HEK293 (cell line): Measurements from ENCODE around the gene SRRD.

Experiments used
- CTCF ChIA-PET: fragments of 350-600 bp; formaldehyde crosslinking; extraction: SDS; loops from one replicate; lab custom pipeline; 2021; ENCODE audit warnings: antibody characterized with exemption; lab: Yijun Ruan, JAX
- POLR2A ChIA-PET: fragments of 300-600 bp; formaldehyde crosslinking; extraction: SDS; loops from one replicate; lab custom pipeline; 2020; ENCODE audit warnings: antibody characterized with exemption, inconsistent platforms; lab: Yijun Ruan, JAX
- H3K27ac ChIP-seq: fragments of 200-500 bp; sonication (Bioruptor generic); 2 replicates; pipeline ENCODE4 v1.5.1; 2014; ENCODE audit warnings: low read depth, low read length, control low read depth, inconsistent platforms; ENCODE audit errors: extremely low read depth
- H3K36me3 ChIP-seq, 2 experiments: fragments of 200-500 bp in 1 of 2; sonication (Bioruptor generic) in 1 of 2; 1 replicate in 1 of 2; 2 replicates in 1 of 2; pipeline ENCODE4 v1.5.1; 2014 to 2017; ENCODE audit warnings: inconsistent platforms in 2 of 2, low read length in 2 of 2; ENCODE audit not compliant: control insufficient read depth in 2 of 2, insufficient read depth in 1 of 2
- H3K4me1 ChIP-seq: fragments of 200-500 bp; sonication (Bioruptor generic); 2 replicates; pipeline ENCODE4 v1.5.1; 2014; ENCODE audit warnings: mild to moderate bottlenecking, low read length, inconsistent platforms; ENCODE audit not compliant: control insufficient read depth, insufficient read depth
- H3K4me3 ChIP-seq: 2 replicates; pipeline ENCODE4 v1.5.1; 2011; ENCODE audit warnings: low read depth, mild to moderate bottlenecking, control low read depth, low read length, moderate library complexity
- H3K9me3 ChIP-seq: fragments of 200-500 bp; sonication (Bioruptor generic); 2 replicates; pipeline ENCODE4 v1.5.1; 2014; ENCODE audit warnings: low read depth, low read length, inconsistent platforms; ENCODE audit not compliant: control insufficient read depth, insufficient read depth
- GLIS2 ChIP-seq: fragments of 450-650 bp; formaldehyde crosslinking; IDR thresholded peaks from 2 replicates; pipeline ENCODE4 v1.5.1; 2016; ENCODE audit warnings: missing biosample characterization, missing genetic modification characterization
- IKZF3 ChIP-seq: fragments of 450-650 bp; IDR thresholded peaks from 2 replicates; pipeline ENCODE4 v1.5.0; 2018; ENCODE audit warnings: missing biosample characterization, mild to moderate bottlenecking, missing genetic modification characterization, moderate library complexity
- KLF10 ChIP-seq: fragments of 450-650 bp; IDR thresholded peaks from 2 replicates; pipeline ENCODE4 v1.5.1; 2018; ENCODE audit warnings: missing biosample characterization, mild to moderate bottlenecking, missing genetic modification characterization
- KLF9 ChIP-seq: fragments of 450-650 bp; formaldehyde crosslinking; IDR thresholded peaks from 2 replicates; pipeline ENCODE4 v1.5.1; 2016; ENCODE audit warnings: missing biosample characterization, missing genetic modification characterization, low read depth
- OVOL3 ChIP-seq: fragments of 450-650 bp; formaldehyde crosslinking; IDR thresholded peaks from 2 replicates; pipeline ENCODE4 v1.5.1; 2016; ENCODE audit warnings: missing biosample characterization, missing genetic modification characterization
- ZNF121 ChIP-seq: fragments of 450-650 bp; formaldehyde crosslinking; IDR thresholded peaks from 2 replicates; pipeline ENCODE4 v1.5.1; 2016; ENCODE audit warnings: missing biosample characterization, missing genetic modification characterization
- ZNF132 ChIP-seq: fragments of 450-650 bp; formaldehyde crosslinking; IDR thresholded peaks from 2 replicates; pipeline ENCODE4 v1.5.1; 2017; ENCODE audit warnings: missing biosample characterization, missing genetic modification characterization, borderline replicate concordance
- ZNF16 ChIP-seq: fragments of 450-650 bp; formaldehyde crosslinking; IDR thresholded peaks from 2 replicates; pipeline ENCODE4 v1.5.1; 2016; ENCODE audit warnings: low read depth, missing biosample characterization, missing genetic modification characterization
- ZNF2 ChIP-seq: fragments of 450-650 bp; formaldehyde crosslinking; IDR thresholded peaks from 2 replicates; pipeline ENCODE4 v1.5.1; 2016; ENCODE audit warnings: missing biosample characterization, missing genetic modification characterization
- ZNF341 ChIP-seq: fragments of 450-650 bp; formaldehyde crosslinking; IDR thresholded peaks from 2 replicates; pipeline ENCODE4; 2016; ENCODE audit warnings: low read depth, missing biosample characterization, missing genetic modification characterization
- ZNF350 ChIP-seq: fragments of 450-650 bp; formaldehyde crosslinking; IDR thresholded peaks from 2 replicates; pipeline ENCODE4 v1.5.0; 2017; ENCODE audit warnings: missing biosample characterization, mild to moderate bottlenecking, missing genetic modification characterization
- ZNF433 ChIP-seq: fragments of 450-650 bp; formaldehyde crosslinking; IDR thresholded peaks from 2 replicates; pipeline ENCODE4 v1.5.1; 2016; ENCODE audit warnings: missing biosample characterization, missing genetic modification characterization, low read depth
- ZNF658 ChIP-seq: fragments of 450-650 bp; formaldehyde crosslinking; IDR thresholded peaks from 2 replicates; pipeline ENCODE4; 2016; ENCODE audit warnings: missing biosample characterization, missing genetic modification characterization
- ZNF791 ChIP-seq: fragments of 450-650 bp; formaldehyde crosslinking; IDR thresholded peaks from 2 replicates; pipeline ENCODE4 v1.5.1; 2016; ENCODE audit warnings: missing biosample characterization, missing genetic modification characterization
- ZSCAN16 ChIP-seq: fragments of 450-650 bp; formaldehyde crosslinking; IDR thresholded peaks from 2 replicates; pipeline ENCODE4 v1.5.1; 2016; ENCODE audit warnings: missing biosample characterization, missing genetic modification characterization
- TF ChIP-seq, protein P1 (sequence below): fragments of 450-650 bp; formaldehyde crosslinking; IDR thresholded peaks from 2 replicates; pipeline ENCODE4 v1.5.1; 2016; ENCODE audit warnings: missing biosample characterization, missing genetic modification characterization
- TF ChIP-seq, protein P2 (sequence below): fragments of 450-650 bp; formaldehyde crosslinking; IDR thresholded peaks from 2 replicates; pipeline ENCODE4 v1.5.0; 2017; ENCODE audit warnings: missing biosample characterization, missing genetic modification characterization, borderline replicate concordance
- TF ChIP-seq, protein P3 (sequence below): fragments of 450-650 bp; formaldehyde crosslinking; IDR thresholded peaks from 2 replicates; pipeline ENCODE4 v1.5.1; 2017; ENCODE audit warnings: missing biosample characterization, missing genetic modification characterization
- TF ChIP-seq, protein P4 (sequence below): fragments of 450-650 bp; formaldehyde crosslinking; IDR thresholded peaks from 2 replicates; pipeline ENCODE4 v1.5.1; 2016; ENCODE audit warnings: missing biosample characterization, missing genetic modification characterization
- TF ChIP-seq, protein P5 (sequence below): fragments of 450-650 bp; formaldehyde crosslinking; IDR thresholded peaks from 2 replicates; pipeline ENCODE4 v1.5.1; 2016; ENCODE audit warnings: missing biosample characterization, missing genetic modification characterization
- TF ChIP-seq, protein P6 (sequence below): fragments of 450-650 bp; formaldehyde crosslinking; IDR thresholded peaks from 2 replicates; pipeline ENCODE4 v1.5.1; 2016; ENCODE audit warnings: missing biosample characterization, missing genetic modification characterization, borderline replicate concordance

Gene SRRD

DNA sequence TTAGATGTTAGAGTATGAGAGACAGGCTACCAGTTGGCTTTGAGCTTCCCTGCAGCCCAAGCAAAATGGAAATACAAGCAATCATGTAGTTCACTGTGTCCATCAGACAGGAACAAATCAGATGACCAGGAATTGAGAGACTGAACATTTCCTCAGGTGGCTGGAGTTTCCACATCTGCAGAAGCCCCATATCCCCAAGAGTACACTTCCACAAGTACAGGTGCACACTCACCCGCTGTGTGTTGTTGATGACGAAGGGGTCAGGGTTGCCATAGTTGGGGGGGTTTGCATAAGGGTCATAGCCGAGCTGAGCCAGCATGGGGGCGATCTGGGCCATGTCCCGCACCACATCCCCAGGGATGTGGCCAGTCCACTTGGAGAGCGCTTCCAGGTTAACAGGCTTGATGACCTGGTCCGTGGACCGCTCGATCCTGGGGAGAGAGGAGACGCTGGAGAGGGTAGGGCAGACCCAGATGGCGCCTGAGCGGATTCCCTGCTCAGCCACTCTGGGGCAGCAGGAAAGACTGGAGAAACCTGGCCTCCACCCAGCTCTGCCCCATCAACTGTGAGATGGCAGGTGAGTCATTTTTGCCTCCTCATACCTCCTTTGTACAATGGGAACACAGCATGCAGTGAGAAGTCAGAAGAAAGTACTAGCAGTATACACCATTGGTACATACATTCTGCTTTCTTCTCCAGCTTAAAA lies 52.5 kb downstream of the SRRD start (continued):
- TF ChIP-seq, protein P1, sequence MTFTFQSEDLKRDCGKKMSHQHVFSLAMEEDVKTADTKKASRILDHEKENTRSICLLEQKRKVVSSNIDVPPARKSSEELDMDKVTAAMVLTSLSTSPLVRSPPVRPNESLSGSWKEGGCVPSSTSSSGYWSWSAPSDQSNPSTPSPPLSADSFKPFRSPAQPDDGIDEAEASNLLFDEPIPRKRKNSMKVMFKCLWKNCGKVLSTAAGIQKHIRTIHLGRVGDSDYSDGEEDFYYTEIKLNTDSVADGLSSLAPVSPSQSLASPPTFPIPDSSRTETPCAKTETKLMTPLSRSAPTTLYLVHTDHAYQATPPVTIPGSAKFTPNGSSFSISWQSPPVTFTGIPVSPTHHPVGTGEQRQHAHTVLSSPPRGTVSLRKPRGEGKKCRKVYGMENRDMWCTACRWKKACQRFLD (tag by site-specific recombination) = no peak
- no peak for TF ChIP-seq ZNF121 (tag by site-specific recombination)
- TF ChIP-seq GLIS2 (tag by site-specific recombination) = no peak
- no peak for TF ChIP-seq ZNF433 (tag by site-specific recombination)
- no peak for TF ChIP-seq KLF10
- no peak for TF ChIP-seq OVOL3
- TF ChIP-seq, protein P2, sequence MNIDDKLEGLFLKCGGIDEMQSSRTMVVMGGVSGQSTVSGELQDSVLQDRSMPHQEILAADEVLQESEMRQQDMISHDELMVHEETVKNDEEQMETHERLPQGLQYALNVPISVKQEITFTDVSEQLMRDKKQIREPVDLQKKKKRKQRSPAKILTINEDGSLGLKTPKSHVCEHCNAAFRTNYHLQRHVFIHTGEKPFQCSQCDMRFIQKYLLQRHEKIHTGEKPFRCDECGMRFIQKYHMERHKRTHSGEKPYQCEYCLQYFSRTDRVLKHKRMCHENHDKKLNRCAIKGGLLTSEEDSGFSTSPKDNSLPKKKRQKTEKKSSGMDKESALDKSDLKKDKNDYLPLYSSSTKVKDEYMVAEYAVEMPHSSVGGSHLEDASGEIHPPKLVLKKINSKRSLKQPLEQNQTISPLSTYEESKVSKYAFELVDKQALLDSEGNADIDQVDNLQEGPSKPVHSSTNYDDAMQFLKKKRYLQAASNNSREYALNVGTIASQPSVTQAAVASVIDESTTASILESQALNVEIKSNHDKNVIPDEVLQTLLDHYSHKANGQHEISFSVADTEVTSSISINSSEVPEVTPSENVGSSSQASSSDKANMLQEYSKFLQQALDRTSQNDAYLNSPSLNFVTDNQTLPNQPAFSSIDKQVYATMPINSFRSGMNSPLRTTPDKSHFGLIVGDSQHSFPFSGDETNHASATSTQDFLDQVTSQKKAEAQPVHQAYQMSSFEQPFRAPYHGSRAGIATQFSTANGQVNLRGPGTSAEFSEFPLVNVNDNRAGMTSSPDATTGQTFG = no peak
- TF ChIP-seq, protein P3, sequence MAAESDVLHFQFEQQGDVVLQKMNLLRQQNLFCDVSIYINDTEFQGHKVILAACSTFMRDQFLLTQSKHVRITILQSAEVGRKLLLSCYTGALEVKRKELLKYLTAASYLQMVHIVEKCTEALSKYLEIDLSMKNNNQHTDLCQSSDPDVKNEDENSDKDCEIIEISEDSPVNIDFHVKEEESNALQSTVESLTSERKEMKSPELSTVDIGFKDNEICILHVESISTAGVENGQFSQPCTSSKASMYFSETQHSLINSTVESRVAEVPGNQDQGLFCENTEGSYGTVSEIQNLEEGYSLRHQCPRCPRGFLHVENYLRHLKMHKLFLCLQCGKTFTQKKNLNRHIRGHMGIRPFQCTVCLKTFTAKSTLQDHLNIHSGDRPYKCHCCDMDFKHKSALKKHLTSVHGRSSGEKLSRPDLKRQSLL (tag by site-specific recombination) = no peak

DNA sequence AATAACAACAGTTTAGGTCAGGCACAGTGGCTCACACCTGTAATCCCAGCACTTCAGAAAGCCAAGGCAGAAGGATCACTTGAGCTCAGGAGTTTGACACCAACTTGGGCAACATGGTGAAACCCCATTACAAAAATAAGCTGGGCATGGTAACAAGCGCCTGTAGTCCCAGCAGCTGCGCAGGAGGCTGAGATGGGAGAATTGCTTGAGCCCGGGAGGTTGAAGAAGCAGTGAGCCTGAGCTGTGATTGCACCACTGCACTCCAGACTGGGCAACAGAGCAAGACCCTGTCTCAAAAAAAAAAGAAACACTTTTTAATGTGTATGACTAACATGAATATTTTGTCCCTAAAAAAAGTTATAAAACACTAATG lies 53.1 kb downstream of the SRRD start:
- ChIA-PET POLR2A (no interaction called here), CTCF (interaction anchor here (0.6 kb wide), 2 partner anchors 27 to 660 kb away, joined by 3 read pairs; no protein-coding TSS in a partner anchor)
- no peaks in the 10 kb centered on the region for H3K9me3 ChIP-seq
- TF ChIP-seq ZNF121 (tag by site-specific recombination) (no peak), ZNF2 (tag by site-specific recombination) (no peak)
- TF ChIP-seq, protein P4, sequence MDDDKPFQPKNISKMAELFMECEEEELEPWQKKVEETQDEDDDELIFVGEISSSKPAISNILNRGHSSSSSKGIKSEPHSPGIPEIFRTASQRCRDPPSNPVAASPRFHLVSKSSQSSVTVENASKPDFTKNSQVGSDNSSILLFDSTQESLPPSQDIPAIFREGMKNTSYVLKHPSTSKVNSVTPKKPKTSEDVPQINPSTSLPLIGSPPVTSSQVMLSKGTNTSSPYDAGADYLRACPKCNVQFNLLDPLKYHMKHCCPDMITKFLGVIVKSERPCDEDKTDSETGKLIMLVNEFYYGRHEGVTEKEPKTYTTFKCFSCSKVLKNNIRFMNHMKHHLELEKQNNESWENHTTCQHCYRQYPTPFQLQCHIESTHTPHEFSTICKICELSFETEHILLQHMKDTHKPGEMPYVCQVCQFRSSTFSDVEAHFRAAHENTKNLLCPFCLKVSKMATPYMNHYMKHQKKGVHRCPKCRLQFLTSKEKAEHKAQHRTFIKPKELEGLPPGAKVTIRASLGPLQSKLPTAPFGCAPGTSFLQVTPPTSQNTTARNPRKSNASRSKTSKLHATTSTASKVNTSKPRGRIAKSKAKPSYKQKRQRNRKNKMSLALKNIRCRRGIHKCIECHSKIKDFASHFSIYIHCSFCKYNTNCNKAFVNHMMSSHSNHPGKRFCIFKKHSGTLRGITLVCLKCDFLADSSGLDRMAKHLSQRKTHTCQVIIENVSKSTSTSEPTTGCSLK (tag by site-specific recombination) = no peak
- TF ChIP-seq, protein P5, sequence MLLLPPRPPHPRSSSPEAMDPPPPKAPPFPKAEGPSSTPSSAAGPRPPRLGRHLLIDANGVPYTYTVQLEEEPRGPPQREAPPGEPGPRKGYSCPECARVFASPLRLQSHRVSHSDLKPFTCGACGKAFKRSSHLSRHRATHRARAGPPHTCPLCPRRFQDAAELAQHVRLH (tag by site-specific recombination) = no peak
- peaks cover 5 to 19% of the 10 kb centered on the region in 2 experiments; a peak in 2 of 3 replicates for H3K36me3 ChIP-seq
- H3K4me3 ChIP-seq = no peak overlapping the region
- no peaks in the 10 kb centered on the region for H3K4me1 ChIP-seq
- no peak overlapping the region for H3K27ac ChIP-seq

DNA sequence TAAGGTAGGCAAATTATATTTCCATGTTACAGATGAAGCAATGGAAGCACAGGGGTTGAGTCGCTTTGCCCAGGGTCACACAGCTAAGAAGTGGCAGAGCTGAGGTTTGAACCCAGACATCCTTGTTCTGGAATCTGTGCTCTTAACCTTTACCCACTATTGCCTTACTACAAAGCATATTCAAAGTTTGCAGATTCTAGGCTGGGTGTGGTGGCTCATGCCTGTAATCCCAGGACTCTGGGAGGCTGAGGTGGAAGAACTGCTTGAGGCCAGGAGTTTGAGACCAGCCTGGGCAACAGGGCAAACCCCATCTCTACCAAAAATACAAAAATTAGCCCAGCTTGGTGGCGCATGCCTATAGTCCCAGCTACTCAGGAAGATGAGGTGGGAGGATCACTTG lies 56.4 kb downstream of the SRRD start:
- Histone ChIP-seq H3K9me3 (no peaks in the 10 kb centered on the region), H3K27ac (no peak overlapping the region), H3K36me3 (peaks cover 0 to 19% of the 10 kb centered on the region in 2 experiments; a peak in 1 of 3 replicates), H3K4me1 (no peaks in the 10 kb centered on the region)
- POLR2A ChIA-PET = no interaction called here
- no peak for TF ChIP-seq KLF9 (tag by site-specific recombination)
- TF ChIP-seq, protein P6, sequence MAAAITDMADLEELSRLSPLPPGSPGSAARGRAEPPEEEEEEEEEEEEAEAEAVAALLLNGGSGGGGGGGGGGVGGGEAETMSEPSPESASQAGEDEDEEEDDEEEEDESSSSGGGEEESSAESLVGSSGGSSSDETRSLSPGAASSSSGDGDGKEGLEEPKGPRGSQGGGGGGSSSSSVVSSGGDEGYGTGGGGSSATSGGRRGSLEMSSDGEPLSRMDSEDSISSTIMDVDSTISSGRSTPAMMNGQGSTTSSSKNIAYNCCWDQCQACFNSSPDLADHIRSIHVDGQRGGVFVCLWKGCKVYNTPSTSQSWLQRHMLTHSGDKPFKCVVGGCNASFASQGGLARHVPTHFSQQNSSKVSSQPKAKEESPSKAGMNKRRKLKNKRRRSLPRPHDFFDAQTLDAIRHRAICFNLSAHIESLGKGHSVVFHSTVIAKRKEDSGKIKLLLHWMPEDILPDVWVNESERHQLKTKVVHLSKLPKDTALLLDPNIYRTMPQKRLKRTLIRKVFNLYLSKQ = no peak
- TF ChIP-seq ZSCAN16 = no peak
- TF ChIP-seq ZNF341 = no peak
- TF ChIP-seq ZNF16 (tag by site-specific recombination) = no peak
- no peak for TF ChIP-seq ZNF791 (tag by site-specific recombination)
- TF ChIP-seq IKZF3 (tag by site-specific recombination) = no peak
- TF ChIP-seq ZNF350 (tag by site-specific recombination) = no peak
- no peak for TF ChIP-seq ZNF658
- no peak for TF ChIP-seq ZNF132
- TF ChIP-seq, all 188 proteins: peak for 0
- no peak overlapping the region for H3K4me3 ChIP-seq
- CTCF ChIA-PET = interaction anchor here (0.6 kb wide), 1 partner anchor 637 kb away, joined by 4 read pairs; no protein-coding TSS in a partner anchor
